ENCODE measurements around the gene PALM.
"Not testable (repeated sequence)": the region's sequence is repeated elsewhere in the genome, so short reads cannot be mapped to it uniquely, and the experiment has no call there.

Gene PALM

GRCh38 chr19:725461-726089 lies 16.8 kb downstream of the PALM start:
- Histone ChIP-seq H3K79me2 (ENCODE audit: insufficient read depth, low read length) (no peaks in the 10 kb centered on the region), H3K9ac (ENCODE audit: low read depth, low read length, poor library complexity, severe bottlenecking) (no peak overlapping the region)

GRCh38 chr19:726993-727956 lies 18.5 kb downstream of the PALM start:
- Histone ChIP-seq H4K20me1 (ENCODE audit: insufficient read depth, low read length, poor library complexity, severe bottlenecking) (no peaks in the 10 kb centered on the region), H3K9ac (ENCODE audit: low read depth, low read length, poor library complexity, severe bottlenecking) (no peak overlapping the region), H3K9me3 (ENCODE audit: insufficient read depth, low read depth, low read length) (no peaks in the 10 kb centered on the region), H3K4me3 (ENCODE audit: low read length, poor library complexity, severe bottlenecking) (no peak overlapping the region), H3F3A (ENCODE audit: low read depth) (no peaks in the 10 kb centered on the region), H3K9me2 (replicated peaks; ENCODE audit: low read depth, low read length) (no peaks in the 10 kb centered on the region), H3K4me1 (ENCODE audit: insufficient read depth, low read length, poor library complexity, severe bottlenecking) (no peaks in the 10 kb centered on the region), H3K4me2 (ENCODE audit: low read depth, low read length, poor library complexity, severe bottlenecking) (no peak overlapping the region), H3K36me3 (ENCODE audit: insufficient read depth, low read length) (no peaks in the 10 kb centered on the region), H2AFZ (ENCODE audit: low read length) (no peak overlapping the region), H3K79me2 (ENCODE audit: insufficient read depth, low read length) (no peaks in the 10 kb centered on the region), H3K27me3 (ENCODE audit: insufficient read depth, low read length, poor library complexity, severe bottlenecking) (no peaks in the 10 kb centered on the region)
- TF ChIP-seq EZH2phosphoT487 (IDR thresholded peaks at IDR 0.05; ENCODE audit: borderline replicate concordance), result no peak
- TF ChIP-seq CTCF (conservative IDR thresholded peaks at IDR 0.05; ENCODE audit: low read length), result no peak

More at GRCh38 chr19:725461-726089, 16.8 kb downstream of the PALM start:
- Histone ChIP-seq H3K27me3 (ENCODE audit: insufficient read depth, low read length, poor library complexity, severe bottlenecking) (no peaks in the 10 kb centered on the region), H3K36me3 (ENCODE audit: insufficient read depth, low read length) (no peaks in the 10 kb centered on the region), H3K9me2 (replicated peaks; ENCODE audit: low read depth, low read length) (no peaks in the 10 kb centered on the region), H3K9me3 (ENCODE audit: insufficient read depth, low read depth, low read length) (no peaks in the 10 kb centered on the region), H3K4me2 (ENCODE audit: low read depth, low read length, poor library complexity, severe bottlenecking) (no peak overlapping the region), H3F3A (ENCODE audit: low read depth) (no peaks in the 10 kb centered on the region), H2AFZ (ENCODE audit: low read length) (no peak overlapping the region), H4K20me1 (ENCODE audit: insufficient read depth, low read length, poor library complexity, severe bottlenecking) (no peaks in the 10 kb centered on the region), H3K4me3 (ENCODE audit: low read length, poor library complexity, severe bottlenecking) (no peak overlapping the region), H3K4me1 (ENCODE audit: insufficient read depth, low read length, poor library complexity, severe bottlenecking) (no peaks in the 10 kb centered on the region)
- TF ChIP-seq CTCF (conservative IDR thresholded peaks at IDR 0.05; ENCODE audit: low read length), result no peak
- TF ChIP-seq EZH2phosphoT487 (IDR thresholded peaks at IDR 0.05; ENCODE audit: borderline replicate concordance), result no peak

- H3K9me2 ChIP-seq (replicated peaks; ENCODE audit: low read depth, low read length), result no peaks in the 10 kb centered on the region
- no peaks in the 10 kb centered on the region for H3K9me3 ChIP-seq (ENCODE audit: insufficient read depth, low read depth, low read length)
- no peaks in the 10 kb centered on the region for H4K20me1 ChIP-seq (ENCODE audit: insufficient read depth, low read length, poor library complexity, severe bottlenecking)
- no peaks in the 10 kb centered on the region for H3K36me3 ChIP-seq (ENCODE audit: insufficient read depth, low read length)
- no peak overlapping the region for H3K9ac ChIP-seq (ENCODE audit: low read depth, low read length, poor library complexity, severe bottlenecking)
- H3K4me3 ChIP-seq (ENCODE audit: low read length, poor library complexity, severe bottlenecking), result no peak overlapping the region
- no peak overlapping the region for H2AFZ ChIP-seq (ENCODE audit: low read length)
- H3K4me1 ChIP-seq (ENCODE audit: insufficient read depth, low read length, poor library complexity, severe bottlenecking), result peaks cover 3% of the 10 kb centered on the region
- no peaks in the 10 kb centered on the region for H3K27me3 ChIP-seq (ENCODE audit: insufficient read depth, low read length, poor library complexity, severe bottlenecking)
- H3K4me2 ChIP-seq (ENCODE audit: low read depth, low read length, poor library complexity, severe bottlenecking), result no peak overlapping the region
- no peaks in the 10 kb centered on the region for H3F3A ChIP-seq (ENCODE audit: low read depth)
- no peak for TF ChIP-seq CTCF (conservative IDR thresholded peaks at IDR 0.05; ENCODE audit: low read length)
- TF ChIP-seq EZH2phosphoT487 (IDR thresholded peaks at IDR 0.05; ENCODE audit: borderline replicate concordance), result no peak
- H3K79me2 ChIP-seq (ENCODE audit: insufficient read depth, low read length), result no peaks in the 10 kb centered on the region
Observed at GRCh38 chr19:728011-728410, 19.3 kb downstream of the PALM start.

- H3F3A ChIP-seq (ENCODE audit: low read depth); H3K9me2 ChIP-seq (replicated peaks; ENCODE audit: low read depth, low read length); H3K9me3 ChIP-seq (ENCODE audit: insufficient read depth, low read depth, low read length); H3K36me3 ChIP-seq (ENCODE audit: insufficient read depth, low read length); H4K20me1 ChIP-seq (ENCODE audit: insufficient read depth, low read length, poor library complexity, severe bottlenecking); H3K9ac ChIP-seq (ENCODE audit: low read depth, low read length, poor library complexity, severe bottlenecking); H2AFZ ChIP-seq (ENCODE audit: low read length); H3K4me3 ChIP-seq (ENCODE audit: low read length, poor library complexity, severe bottlenecking); H3K79me2 ChIP-seq (ENCODE audit: insufficient read depth, low read length); H3K4me1 ChIP-seq (ENCODE audit: insufficient read depth, low read length, poor library complexity, severe bottlenecking); H3K27me3 ChIP-seq (ENCODE audit: insufficient read depth, low read length, poor library complexity, severe bottlenecking); H3K4me2 ChIP-seq (ENCODE audit: low read depth, low read length, poor library complexity, severe bottlenecking): not testable (repeated sequence)
Observed at GRCh38 chr19:729564-729963, 20.8 kb downstream of the PALM start.
